ENCODE data around the gene KRT6B.
"Not testable (repeated sequence)": the region's sequence is repeated elsewhere in the genome, so short reads cannot be mapped to it uniquely, and the experiment has no call there.

The KRT6B gene

GRCh38 chr12:52464897-52465296 lies 13.0 kb upstream of the KRT6B start:
- no peak for DNase-seq

GRCh38 chr12:52461693-52462092 lies 9.7 kb upstream of the KRT6B start:
- no peak for DNase-seq

DNA sequence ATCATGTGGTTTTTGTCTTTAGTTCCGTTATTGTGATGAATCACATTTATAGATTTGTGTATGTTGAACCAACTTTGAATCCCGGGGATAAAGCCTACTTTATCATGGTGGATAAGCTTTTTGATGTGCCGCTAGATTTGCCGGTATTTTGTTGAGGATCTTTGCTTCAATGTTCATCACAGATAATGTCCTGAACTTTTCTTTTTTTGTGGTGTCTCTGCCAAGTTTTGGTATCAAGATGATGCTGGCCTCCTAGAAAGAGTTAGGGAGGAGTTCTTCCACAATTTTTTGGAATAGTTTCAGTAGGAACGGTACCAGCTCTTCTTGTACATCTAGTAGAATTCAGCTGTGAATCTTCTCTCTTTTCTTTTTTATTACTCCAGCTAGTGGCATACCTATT lies 6.9 kb upstream of the KRT6B start:
- DNase-seq = no peak

GRCh38 chr12:52455821-52456220 lies 3.9 kb upstream of the KRT6B start:
- no peak for DNase-seq

- no peak for DNase-seq
These were observed 2.7 kb upstream of the KRT6B start for GRCh38 chr12:52454411-52455201.

GRCh38 chr12:52448228-52448627 lies 3.7 kb downstream of the KRT6B start:
- DNase-seq = no peak

DNA sequence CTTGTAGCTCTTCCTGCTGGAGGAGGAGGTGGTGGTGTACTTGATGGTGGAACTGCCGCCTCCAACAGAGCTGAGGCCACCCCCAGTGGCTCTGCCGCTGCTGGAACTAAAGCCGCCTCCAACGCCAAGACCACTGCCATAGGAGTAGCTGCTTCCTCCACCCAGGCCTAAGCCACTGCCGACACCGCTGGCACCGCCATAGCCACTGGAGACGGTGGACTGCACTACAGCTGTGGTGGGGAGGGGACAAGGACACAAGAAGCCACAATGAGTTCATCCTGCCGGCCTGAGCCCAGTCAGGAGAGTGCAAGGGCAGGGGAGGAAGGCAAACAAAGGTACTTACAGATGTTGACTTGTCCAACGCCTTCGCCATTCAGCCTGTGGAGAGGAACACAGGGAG lies 4.8 kb downstream of the KRT6B start:
- not testable (repeated sequence) for DNase-seq

GRCh38 chr12:52446367-52447045 lies 5.4 kb downstream of the KRT6B start:
- no peak for DNase-seq

DNA sequence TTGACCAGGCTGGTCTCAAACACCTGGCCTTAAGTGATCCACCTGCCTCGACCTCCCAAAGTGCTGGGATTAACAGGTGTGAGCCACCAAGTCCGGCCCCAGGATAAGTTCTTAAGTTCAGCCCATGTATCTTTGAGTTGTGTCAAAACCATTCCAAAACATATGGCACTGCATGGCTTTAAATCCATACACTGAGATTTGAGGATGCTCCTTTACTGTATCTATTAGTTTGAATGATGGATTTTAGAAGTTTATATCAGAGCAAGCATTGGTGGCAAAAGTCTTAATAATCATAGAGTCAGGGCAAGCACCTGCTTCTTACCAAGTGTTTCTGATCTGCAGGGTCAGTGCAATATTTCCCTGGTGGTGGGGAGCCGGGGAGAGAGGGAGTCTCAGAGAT lies 6.1 kb downstream of the KRT6B start:
- no peak for DNase-seq

GRCh38 chr12:52444647-52445595 lies 7.0 kb downstream of the KRT6B start:
- no peak for DNase-seq

DNA sequence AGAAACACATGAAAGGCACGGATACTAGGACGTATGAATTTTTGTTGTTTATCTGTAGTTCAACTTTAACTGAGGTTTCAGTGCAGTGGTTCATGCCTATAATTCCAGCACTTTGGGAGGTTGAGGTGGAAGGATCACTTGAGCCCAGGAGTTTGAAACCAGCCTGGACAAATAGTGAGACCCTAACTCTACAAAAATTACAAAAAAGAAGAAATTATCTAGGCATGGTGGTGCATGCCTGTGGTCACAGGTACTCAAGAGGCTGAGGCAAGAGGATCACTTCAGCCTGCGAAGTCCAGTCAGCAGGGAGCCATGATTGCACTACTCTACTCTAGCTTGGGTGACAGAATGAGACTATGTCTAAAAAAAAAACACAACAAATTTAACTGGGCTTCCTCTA lies 8.0 kb downstream of the KRT6B start:
- DNase-seq = no peak

DNA sequence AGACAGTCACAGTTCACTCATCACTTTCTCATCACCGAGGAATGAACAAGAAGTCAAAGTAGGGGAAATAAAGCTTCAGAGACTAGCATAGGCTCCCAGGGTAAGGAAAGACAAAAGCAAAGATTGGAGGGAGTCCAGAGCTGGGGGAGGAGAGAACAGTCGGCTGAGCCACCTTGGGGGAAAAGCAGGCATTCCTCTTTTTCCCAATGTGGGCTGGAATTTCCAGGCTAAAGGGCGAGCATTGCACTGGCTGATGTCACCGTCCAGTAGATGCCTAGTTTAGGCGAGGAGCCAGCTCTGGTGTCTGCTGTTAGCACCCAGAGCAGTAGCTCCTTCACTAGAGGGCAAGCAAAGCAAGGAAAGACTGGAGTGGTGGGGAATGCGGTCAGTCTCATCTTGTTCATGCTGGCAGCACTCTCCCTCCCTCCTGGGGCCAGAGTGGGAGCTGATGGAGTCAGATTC lies 9.3 kb downstream of the KRT6B start:
- no peak for DNase-seq

GRCh38 chr12:52441320-52441911 lies 10.5 kb downstream of the KRT6B start:
- no peak for DNase-seq

DNA sequence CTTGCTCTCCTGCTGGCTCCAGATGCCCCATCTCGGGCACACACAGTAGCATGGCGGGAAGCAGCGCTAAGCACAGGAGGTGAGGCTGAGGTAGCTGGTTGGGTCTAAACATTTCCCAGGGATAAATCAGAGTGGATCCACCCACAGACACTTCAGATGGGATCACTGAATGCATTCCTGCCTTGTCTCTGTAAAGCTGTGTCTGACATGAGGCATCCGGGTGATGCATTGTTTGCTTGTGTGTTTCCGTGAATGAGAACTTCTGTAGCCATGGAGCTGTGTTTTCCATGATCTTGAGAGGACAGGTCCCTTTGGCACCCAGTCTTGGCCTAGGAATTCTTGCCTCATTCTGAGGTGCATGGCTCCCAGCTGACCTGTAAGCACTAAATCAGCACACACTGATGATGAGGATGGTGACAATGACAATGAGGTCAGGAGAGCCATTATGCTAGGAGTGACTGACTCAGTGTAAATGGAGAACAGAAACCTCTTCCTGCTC lies 11.1 kb downstream of the KRT6B start:
- no peak for DNase-seq

GRCh38 chr12:52439845-52440244 lies 12.1 kb downstream of the KRT6B start:
- no peak for DNase-seq

DNA sequence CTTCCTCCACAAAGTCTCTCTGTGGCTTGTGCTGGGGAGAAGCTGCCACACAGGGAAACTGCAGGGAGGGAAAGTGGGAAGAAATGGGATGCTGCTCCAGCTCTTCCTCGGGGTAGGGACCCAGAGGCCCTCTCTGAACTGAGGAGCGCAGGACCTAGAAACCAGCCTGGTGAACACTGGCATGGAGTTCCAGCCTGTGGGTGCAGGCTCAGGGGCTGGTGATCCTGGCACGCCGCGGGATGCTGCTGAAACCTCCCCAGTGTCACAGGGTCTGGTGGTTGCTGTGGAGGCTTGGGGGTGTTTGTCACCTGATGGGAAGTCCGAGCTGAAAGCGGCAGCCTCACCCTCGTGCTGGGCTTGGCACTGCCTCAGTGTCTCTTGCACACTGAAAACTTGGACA lies 12.5 kb downstream of the KRT6B start:
- DNase-seq = no peak

DNA sequence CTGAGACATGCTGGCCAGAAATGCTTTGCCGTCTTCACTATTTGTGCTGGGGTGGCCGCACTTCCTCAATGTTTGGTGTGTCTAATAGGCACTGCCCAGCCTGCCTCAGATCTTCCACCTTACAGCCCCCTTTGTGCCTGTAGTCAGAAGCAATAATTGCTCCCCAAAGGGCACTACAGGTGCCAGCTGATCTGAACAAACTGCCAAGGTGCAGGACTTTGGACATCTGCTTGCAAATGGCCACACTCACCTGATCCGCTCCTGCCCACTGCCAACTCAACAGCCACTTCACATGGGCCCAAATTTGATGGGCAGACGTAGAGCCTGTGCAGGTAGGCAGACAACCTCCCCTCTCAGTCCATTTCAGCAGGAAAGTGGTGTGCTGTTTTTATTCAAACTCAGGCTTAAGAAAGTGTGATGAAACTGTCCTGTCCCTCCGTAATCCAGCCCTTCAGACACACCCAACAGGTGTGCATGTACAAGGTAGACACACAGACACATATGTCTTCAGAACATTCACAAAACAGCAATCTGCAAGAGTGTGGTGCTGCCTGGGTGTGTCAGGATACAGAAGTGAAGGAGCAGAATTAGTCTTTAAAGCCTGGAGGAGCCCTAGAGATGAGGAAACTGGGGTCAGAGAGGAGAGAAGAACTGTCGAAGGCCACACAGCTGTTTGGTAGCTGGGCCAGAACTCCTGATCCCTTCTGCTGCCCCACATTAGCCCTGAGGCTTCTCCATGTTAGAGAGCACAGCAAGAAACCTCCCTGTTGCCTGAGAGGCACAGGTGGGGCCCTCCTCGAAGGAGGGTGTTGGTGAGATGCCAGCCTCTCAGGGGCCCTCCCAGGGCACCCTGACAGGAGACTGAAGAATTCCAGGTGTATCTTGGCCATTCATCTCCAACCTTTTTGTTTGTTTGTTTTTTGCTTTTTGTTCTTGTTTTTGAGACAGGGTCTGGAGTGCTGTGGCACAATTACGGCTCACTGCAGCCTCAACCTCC lies 13.3 kb downstream of the KRT6B start:
- DNase-seq = no peak

DNA sequence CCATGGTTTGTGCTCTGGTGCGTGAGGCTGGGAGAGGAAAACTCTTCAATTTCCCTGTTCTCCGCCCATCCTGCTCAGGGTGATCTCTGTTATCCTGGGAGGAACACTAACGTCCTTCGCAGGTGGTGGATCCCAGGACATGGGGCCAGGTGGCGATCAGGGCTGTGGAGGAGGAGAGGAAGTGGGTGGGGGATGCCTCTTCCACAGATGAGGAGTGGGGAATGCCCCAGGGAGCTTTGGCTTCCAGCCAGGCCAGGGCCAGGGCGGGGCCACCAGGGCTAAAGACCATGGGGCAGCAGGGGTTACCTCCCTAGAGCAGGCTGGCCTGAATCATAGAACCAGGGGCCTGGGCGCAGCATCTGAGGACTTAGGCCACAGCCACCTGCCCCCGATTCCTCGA lies 14.4 kb downstream of the KRT6B start:
- DNase-seq = no peak

GRCh38 chr12:52436828-52437474 lies 15.0 kb downstream of the KRT6B start:
- DNase-seq = no peak

GRCh38 chr12:52436000-52436827 lies 15.7 kb downstream of the KRT6B start:
- DNase-seq = no peak

Measured in NCI-H2081 treated with DMSO at 0.1 percent for 48 hours (cell line).